ENCODE results near the gene LGI4.

DNA sequence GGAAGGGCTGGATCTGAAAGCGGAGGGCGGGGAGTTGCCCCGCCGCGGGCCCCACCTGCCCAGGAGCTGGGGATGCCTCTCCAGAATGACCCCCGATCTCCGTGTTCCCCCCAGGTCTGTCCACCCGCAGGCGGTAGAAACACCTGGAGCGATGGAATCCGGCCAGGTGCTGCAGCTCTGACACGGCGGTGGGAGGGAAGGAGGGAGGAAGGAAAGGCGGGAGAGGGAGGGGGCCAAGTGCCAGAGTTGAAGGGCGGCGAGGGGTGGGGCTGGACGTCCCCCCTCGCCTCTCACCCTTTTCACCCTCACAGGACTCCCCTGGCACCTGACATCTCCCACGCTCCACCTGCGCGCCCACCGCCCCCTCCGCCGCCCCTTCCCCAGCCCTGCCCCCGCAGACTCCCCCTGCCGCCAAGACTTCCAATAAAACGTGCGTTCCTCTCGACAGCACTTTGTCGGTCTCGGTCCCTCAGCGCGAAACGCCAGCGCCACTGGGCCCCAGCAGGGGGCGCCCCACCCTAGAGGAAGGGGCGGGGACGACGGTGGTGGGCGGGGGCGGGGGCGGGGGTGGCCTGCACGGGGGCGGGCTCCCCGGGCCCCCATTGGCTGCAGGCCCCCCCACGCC lies 7.9 kb upstream of the LGI4 start:
- peak in 3 of 4 experiments; percentile 28 to 71 (median 55) for TF ChIP-seq CTCF (IDR thresholded peaks at IDR 0.05)
- TF ChIP-seq POLR2A (IDR thresholded peaks at IDR 0.05): no peak
